ENCODE results near the gene COPG2.

COPG2 gene

GRCh38 chr7:130669085-130669700 is 645 bp upstream of the COPG2 start:
- Histone ChIP-seq H2AFZ (ENCODE audit: low read length) (peak overlapping the region; percentile 77), H3K9me2 (replicated peaks; ENCODE audit: low read depth, low read length) (no peaks in the 10 kb centered on the region), H3K4me1 (ENCODE audit: insufficient read depth, low read length, poor library complexity, severe bottlenecking) (peaks cover 23% of the 10 kb centered on the region), H3K9ac (ENCODE audit: low read depth, low read length, poor library complexity, severe bottlenecking) (peak overlapping the region; percentile 76), H3K79me2 (ENCODE audit: insufficient read depth, low read length) (peaks cover 4% of the 10 kb centered on the region; the same call in 1 of the 2 replicates), H4K20me1 (ENCODE audit: insufficient read depth, low read length, poor library complexity, severe bottlenecking) (no peaks in the 10 kb centered on the region), H3K9me3 (ENCODE audit: insufficient read depth, low read depth, low read length) (no peaks in the 10 kb centered on the region), H3K4me3 (ENCODE audit: low read length, poor library complexity, severe bottlenecking) (peak overlapping the region; percentile 78), H3K4me2 (ENCODE audit: low read depth, low read length, poor library complexity, severe bottlenecking) (peak overlapping the region; percentile 84), H3K27me3 (ENCODE audit: insufficient read depth, low read length, poor library complexity, severe bottlenecking) (no peaks in the 10 kb centered on the region), H3F3A (ENCODE audit: low read depth) (no peaks in the 10 kb centered on the region), H3K36me3 (ENCODE audit: insufficient read depth, low read length) (no peaks in the 10 kb centered on the region)
- no peak for TF ChIP-seq EZH2phosphoT487 (IDR thresholded peaks at IDR 0.05; ENCODE audit: borderline replicate concordance)
- TF ChIP-seq CTCF (conservative IDR thresholded peaks at IDR 0.05; ENCODE audit: low read length), result no peak

- H3K9me3 ChIP-seq (ENCODE audit: insufficient read depth, low read depth, low read length), result no peaks in the 10 kb centered on the region
- H3K4me1 ChIP-seq (ENCODE audit: insufficient read depth, low read length, poor library complexity, severe bottlenecking), result peaks cover 23% of the 10 kb centered on the region
- no peak for TF ChIP-seq EZH2phosphoT487 (IDR thresholded peaks at IDR 0.05; ENCODE audit: borderline replicate concordance)
- TF ChIP-seq CTCF (conservative IDR thresholded peaks at IDR 0.05; ENCODE audit: low read length), result no peak
- no peaks in the 10 kb centered on the region for H4K20me1 ChIP-seq (ENCODE audit: insufficient read depth, low read length, poor library complexity, severe bottlenecking)
- H3F3A ChIP-seq (ENCODE audit: low read depth), result no peaks in the 10 kb centered on the region
- H3K27me3 ChIP-seq (ENCODE audit: insufficient read depth, low read length, poor library complexity, severe bottlenecking), result no peaks in the 10 kb centered on the region
- no peaks in the 10 kb centered on the region for H3K9me2 ChIP-seq (replicated peaks; ENCODE audit: low read depth, low read length)
- H3K4me2 ChIP-seq (ENCODE audit: low read depth, low read length, poor library complexity, severe bottlenecking), result peak overlapping the region; percentile 80
- H3K9ac ChIP-seq (ENCODE audit: low read depth, low read length, poor library complexity, severe bottlenecking), result peak overlapping the region; percentile 76
- peak overlapping the region; percentile 71 for H2AFZ ChIP-seq (ENCODE audit: low read length)
- H3K79me2 ChIP-seq (ENCODE audit: insufficient read depth, low read length), result peaks cover 4% of the 10 kb centered on the region; the same call in 1 of the 2 replicates
- no peaks in the 10 kb centered on the region for H3K36me3 ChIP-seq (ENCODE audit: insufficient read depth, low read length)
- peak overlapping the region; percentile 78 for H3K4me3 ChIP-seq (ENCODE audit: low read length, poor library complexity, severe bottlenecking)
Measured at GRCh38 chr7:130667593-130668257, 823 bp downstream of the COPG2 start.

GRCh38 chr7:130662426-130662825 is 6.1 kb downstream of the COPG2 start:
- peaks cover 24% of the 10 kb centered on the region for H3K4me1 ChIP-seq (ENCODE audit: insufficient read depth, low read length, poor library complexity, severe bottlenecking)
- no peaks in the 10 kb centered on the region for H3F3A ChIP-seq (ENCODE audit: low read depth)
- H3K27me3 ChIP-seq (ENCODE audit: insufficient read depth, low read length, poor library complexity, severe bottlenecking), result no peaks in the 10 kb centered on the region
- TF ChIP-seq EZH2phosphoT487 (IDR thresholded peaks at IDR 0.05; ENCODE audit: borderline replicate concordance) (no peak), CTCF (conservative IDR thresholded peaks at IDR 0.05; ENCODE audit: low read length) (no peak)
- no peak overlapping the region for H3K9ac ChIP-seq (ENCODE audit: low read depth, low read length, poor library complexity, severe bottlenecking)
- H3K4me2 ChIP-seq (ENCODE audit: low read depth, low read length, poor library complexity, severe bottlenecking), result no peak overlapping the region
- H2AFZ ChIP-seq (ENCODE audit: low read length), result no peak overlapping the region
- H4K20me1 ChIP-seq (ENCODE audit: insufficient read depth, low read length, poor library complexity, severe bottlenecking), result no peaks in the 10 kb centered on the region
- H3K79me2 ChIP-seq (ENCODE audit: insufficient read depth, low read length), result peaks cover under 1% of the 10 kb centered on the region; the same call in 1 of the 2 replicates
- H3K36me3 ChIP-seq (ENCODE audit: insufficient read depth, low read length), result no peaks in the 10 kb centered on the region; the same call in 1 of the 2 replicates
- H3K9me2 ChIP-seq (replicated peaks; ENCODE audit: low read depth, low read length), result no peaks in the 10 kb centered on the region
- H3K9me3 ChIP-seq (ENCODE audit: insufficient read depth, low read depth, low read length), result no peaks in the 10 kb centered on the region
- H3K4me3 ChIP-seq (ENCODE audit: low read length, poor library complexity, severe bottlenecking), result no peak overlapping the region

Data from Loucy (cell line).